C4-2B (cell line): Measurements from ENCODE around the gene TELO2.

Source experiments
- CTCF ChIP-seq: fragments of 450-650 bp; conservative IDR thresholded peaks from 2 replicates; pipeline ENCODE4 v1.5.1; 2017; ENCODE audit warnings: mild to moderate bottlenecking
- ZFX ChIP-seq: fragments of 450-650 bp; IDR thresholded peaks from 2 replicates; pipeline ENCODE4 v1.6.1; 2017

DNA sequence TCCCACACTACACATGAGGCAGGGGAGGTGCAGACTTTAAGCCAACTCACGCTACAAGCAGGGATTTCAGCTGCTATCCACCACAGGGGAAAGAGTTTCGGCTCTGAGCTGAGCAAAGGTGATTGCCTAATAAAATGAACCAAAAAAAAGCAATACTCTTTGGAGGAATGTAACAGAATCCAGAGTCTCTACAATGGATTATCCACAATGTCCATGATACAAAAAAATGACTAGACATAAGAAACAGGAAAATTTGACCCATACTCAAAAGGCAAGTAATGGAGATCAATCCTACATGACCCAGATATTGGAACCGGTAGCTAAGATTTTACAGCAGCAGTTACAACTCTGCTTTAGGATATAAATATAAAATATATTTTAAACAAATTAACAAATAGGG is 21.3 kb downstream of the TELO2 start:
- TF ChIP-seq CTCF (no peak), ZFX (no peak)
